B cell (primary cell): ENCODE data around the gene ERC2.

ENCODE experiments used
- EZH2 ChIP-seq: IDR thresholded peaks from 2 replicates; pipeline ENCODE4 v1.6.1; 2012; ENCODE audit warnings: borderline replicate concordance, low read depth, mild to moderate bottlenecking, moderate library complexity, low read length; ENCODE audit not compliant: insufficient read depth, poor library complexity, severe bottlenecking
- TF ChIP-seq, protein P1 (sequence below): fragments of 200-600 bp; IDR thresholded peaks from one replicate; pipeline ENCODE4 v1.8.0; 2022; ENCODE audit warnings: antibody characterized with exemption, mild to moderate bottlenecking

DNA sequence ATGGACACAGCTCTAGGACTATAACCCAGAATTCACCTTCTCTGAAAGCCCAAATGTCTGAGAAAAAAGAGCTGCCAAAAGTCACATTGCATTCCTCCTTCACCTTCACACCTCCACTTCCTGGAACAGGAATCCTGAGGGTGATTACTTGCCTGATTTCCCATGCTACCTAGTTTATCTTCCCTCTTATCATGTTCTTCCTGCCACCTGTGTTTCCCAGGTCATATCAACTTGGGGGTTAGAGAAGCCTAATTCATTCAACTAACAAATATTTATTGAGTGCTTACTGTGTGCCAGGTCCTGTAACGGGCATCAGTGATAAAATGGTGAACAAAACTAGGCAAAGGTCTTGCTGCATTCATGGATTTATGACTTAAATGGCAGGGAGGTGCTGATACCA, 701.5 kb downstream of the ERC2 start:
- TF ChIP-seq, protein P1, sequence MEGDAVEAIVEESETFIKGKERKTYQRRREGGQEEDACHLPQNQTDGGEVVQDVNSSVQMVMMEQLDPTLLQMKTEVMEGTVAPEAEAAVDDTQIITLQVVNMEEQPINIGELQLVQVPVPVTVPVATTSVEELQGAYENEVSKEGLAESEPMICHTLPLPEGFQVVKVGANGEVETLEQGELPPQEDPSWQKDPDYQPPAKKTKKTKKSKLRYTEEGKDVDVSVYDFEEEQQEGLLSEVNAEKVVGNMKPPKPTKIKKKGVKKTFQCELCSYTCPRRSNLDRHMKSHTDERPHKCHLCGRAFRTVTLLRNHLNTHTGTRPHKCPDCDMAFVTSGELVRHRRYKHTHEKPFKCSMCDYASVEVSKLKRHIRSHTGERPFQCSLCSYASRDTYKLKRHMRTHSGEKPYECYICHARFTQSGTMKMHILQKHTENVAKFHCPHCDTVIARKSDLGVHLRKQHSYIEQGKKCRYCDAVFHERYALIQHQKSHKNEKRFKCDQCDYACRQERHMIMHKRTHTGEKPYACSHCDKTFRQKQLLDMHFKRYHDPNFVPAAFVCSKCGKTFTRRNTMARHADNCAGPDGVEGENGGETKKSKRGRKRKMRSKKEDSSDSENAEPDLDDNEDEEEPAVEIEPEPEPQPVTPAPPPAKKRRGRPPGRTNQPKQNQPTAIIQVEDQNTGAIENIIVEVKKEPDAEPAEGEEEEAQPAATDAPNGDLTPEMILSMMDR: no peak
- no peak for TF ChIP-seq EZH2
